Amygdala (tissue), 56 donors: ENCODE measurements around the gene CNOT9.
"Not testable (repeated sequence)": the region's sequence is repeated elsewhere in the genome, so short reads cannot be mapped to it uniquely, and the experiment has no call there.

Experiments used
- DNase-seq, 56 donors: peaks; one replicate each; lab custom pipeline; 2025; lab: John Stamatoyannopoulos, UW

CNOT9 gene

GRCh38 chr2:218568190-218569037 is at the start of gene CNOT9, which contains the start of gene USP37:
TSS of gene CNOT9 (plus strand) at chr2:218568839. CDS start at chr2:218568955, 116 bp downstream.
TSS of gene USP37 (minus strand) at chr2:218568351. CDS start at chr2:218558653, 9,698 bp downstream.
- DNase-seq: peak; percentile 85 to 99 (median 97)

GRCh38 chr2:218518876-218519275 is 49.8 kb upstream of the CNOT9 start:
- no peak for DNase-seq

GRCh38 chr2:218523651-218524050 is 45.0 kb upstream of the CNOT9 start:
- DNase-seq: no peak

GRCh38 chr2:218528409-218528808 is 40.2 kb upstream of the CNOT9 start:
- not testable (repeated sequence) for DNase-seq

GRCh38 chr2:218529990-218530389 is 38.6 kb upstream of the CNOT9 start:
- DNase-seq: no peak

- no peak for DNase-seq
Observed at GRCh38 chr2:218536804-218537494, 31.7 kb upstream of the CNOT9 start.

GRCh38 chr2:218540015-218540414 is 28.6 kb upstream of the CNOT9 start:
- DNase-seq: no peak

- no peak for DNase-seq
Observed at GRCh38 chr2:218546012-218546411, 22.6 kb upstream of the CNOT9 start.

- DNase-seq: no peak
Observed at GRCh38 chr2:218547511-218547910, 21.1 kb upstream of the CNOT9 start.

- DNase-seq: no peak
Observed at GRCh38 chr2:218547978-218548377, 20.7 kb upstream of the CNOT9 start.

- not testable (repeated sequence) for DNase-seq
Observed at GRCh38 chr2:218554225-218554624, 14.4 kb upstream of the CNOT9 start.

- no peak for DNase-seq
Observed at GRCh38 chr2:218555527-218555926, 13.1 kb upstream of the CNOT9 start.

- DNase-seq: no peak
Observed at GRCh38 chr2:218557941-218558340, 10.7 kb upstream of the CNOT9 start.

- no peak for DNase-seq
Observed at GRCh38 chr2:218558986-218559385, 9.7 kb upstream of the CNOT9 start.

- no peak for DNase-seq
Observed at GRCh38 chr2:218564056-218564455, 4.6 kb upstream of the CNOT9 start.

GRCh38 chr2:218566296-218566695 is 2.3 kb upstream of the CNOT9 start:
- DNase-seq: no peak

- DNase-seq: peak in 7 of 56 donors; percentile 48 to 88 (median 67)
Observed at GRCh38 chr2:218567797-218568189, 846 bp upstream of the CNOT9 start.

GRCh38 chr2:218569038-218569431 is 396 bp downstream of the CNOT9 start:
- DNase-seq: peak in 16 of 56 donors; percentile 34 to 68 (median 46)

- DNase-seq: peak in 1 of 56 donors; percentile 3
Observed at GRCh38 chr2:218569661-218570500, 1.2 kb downstream of the CNOT9 start.

- no peak for DNase-seq
Observed at GRCh38 chr2:218570850-218571249, 2.2 kb downstream of the CNOT9 start.

- DNase-seq: no peak
Observed at GRCh38 chr2:218576854-218577253, 8.2 kb downstream of the CNOT9 start.
